GM21786 (cell line): ENCODE results near the gene MT1A.

Experiments
- ATAC-seq: cut with Tn5 transposase; IDR thresholded peaks from one replicate; pipeline ENCODE4 v1.9.1; 2021; ENCODE audit not compliant: unreplicated experiment

Gene MT1A

GRCh38 chr16:56675685-56676210 is 37.3 kb downstream of the MT1A start:
- no peak for ATAC-seq

DNA sequence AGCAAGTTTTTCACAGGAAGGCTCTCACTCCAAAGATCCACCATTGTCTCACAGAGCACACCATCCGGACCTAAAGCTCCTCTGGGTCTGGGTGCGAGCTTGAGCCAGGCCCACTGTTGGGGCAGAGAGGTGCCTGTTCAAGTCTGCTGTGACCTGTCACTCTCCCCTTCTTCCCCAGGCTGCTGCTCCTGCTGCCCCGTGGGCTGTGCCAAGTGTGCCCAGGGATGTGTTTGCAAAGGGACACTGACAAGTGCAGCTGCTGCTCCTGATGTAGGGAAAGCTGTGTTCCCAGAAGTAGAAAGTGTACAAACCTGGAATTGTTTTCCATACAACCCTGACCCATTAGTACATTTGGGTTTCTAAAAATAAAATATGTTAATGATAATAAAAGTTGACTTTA is 39.0 kb downstream of the MT1A start:
- no peak for ATAC-seq

DNA sequence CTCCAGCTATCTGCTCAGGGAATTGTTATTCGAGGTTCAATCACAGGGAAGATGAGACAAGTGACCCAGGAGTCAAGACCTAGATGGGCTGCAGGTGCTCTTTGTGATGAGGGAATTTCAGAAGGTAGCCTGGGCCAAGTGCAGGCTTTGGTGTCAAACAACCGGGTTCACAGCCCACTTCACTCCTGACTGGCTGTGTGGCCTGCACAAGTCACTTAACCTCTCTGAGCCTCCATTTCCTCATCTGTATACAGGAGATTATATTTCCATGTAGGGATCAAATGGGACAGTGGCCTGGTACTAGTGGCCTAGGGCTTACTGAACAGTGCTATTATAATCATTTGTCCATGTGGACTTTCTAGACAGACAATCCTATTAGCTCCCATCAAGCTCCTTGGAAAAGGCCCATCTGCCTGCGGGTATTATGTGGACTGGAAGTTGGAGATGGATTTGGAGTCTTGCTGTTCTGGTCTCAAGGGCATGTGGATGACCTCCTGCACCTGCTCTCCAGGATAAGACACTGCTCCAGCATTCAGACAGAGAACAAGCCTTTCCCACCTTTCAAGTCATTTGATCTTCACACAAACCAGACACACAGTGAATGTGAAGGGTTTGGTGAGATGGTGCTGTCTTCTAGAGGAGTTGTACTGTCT is 40.7 kb downstream of the MT1A start:
- no peak for ATAC-seq

GRCh38 chr16:56679818-56680217 is 41.4 kb downstream of the MT1A start:
- no peak for ATAC-seq

DNA sequence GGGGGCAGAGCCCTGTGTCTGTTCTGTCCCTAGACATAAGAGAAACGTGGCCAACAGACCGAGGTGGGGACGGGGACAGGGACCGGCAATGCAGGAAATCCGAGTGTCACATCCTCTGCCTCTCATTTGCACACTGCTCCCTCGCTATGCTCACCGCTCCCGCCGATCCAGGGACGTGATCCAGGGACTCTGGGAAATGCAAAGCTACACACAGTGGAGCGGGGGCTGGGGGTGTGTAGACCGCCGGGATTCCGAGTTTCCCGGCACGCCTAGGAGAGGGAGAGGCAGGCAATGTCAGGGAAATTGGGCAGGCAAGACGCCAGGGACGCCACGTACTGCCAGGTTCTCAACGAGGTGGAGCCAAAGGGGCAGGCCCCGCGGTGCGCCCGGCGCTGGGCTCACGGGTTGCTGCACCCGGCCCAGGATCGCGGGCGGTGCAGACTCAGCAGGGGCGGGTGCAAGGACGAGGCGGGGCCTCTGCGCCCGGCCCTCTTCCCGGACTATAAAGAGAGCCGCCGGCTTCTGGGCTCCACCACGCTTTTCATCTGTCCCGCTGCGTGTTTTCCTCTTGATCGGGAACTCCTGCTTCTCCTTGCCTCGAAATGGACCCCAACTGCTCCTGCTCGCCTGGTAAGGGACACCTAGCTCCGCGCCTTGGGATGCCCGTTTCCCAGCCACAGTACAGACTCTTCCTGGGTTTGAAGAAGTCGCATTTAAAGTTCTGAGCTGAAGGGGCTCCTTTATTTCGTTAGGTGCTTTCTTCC is 43.7 kb downstream of the MT1A start, which contains the start of gene MT1X:
TSS of gene MT1X (plus strand) at position 532 of the 764 bp plus-strand sequence. CDS start at position 603, 71 bp downstream.
- ATAC-seq: peak; percentile 97

GRCh38 chr16:56682703-56683397 is 44.4 kb downstream of the MT1A start:
- ATAC-seq: no peak

- no peak for ATAC-seq
These were observed 45.1 kb downstream of the MT1A start for GRCh38 chr16:56683424-56684172.

DNA sequence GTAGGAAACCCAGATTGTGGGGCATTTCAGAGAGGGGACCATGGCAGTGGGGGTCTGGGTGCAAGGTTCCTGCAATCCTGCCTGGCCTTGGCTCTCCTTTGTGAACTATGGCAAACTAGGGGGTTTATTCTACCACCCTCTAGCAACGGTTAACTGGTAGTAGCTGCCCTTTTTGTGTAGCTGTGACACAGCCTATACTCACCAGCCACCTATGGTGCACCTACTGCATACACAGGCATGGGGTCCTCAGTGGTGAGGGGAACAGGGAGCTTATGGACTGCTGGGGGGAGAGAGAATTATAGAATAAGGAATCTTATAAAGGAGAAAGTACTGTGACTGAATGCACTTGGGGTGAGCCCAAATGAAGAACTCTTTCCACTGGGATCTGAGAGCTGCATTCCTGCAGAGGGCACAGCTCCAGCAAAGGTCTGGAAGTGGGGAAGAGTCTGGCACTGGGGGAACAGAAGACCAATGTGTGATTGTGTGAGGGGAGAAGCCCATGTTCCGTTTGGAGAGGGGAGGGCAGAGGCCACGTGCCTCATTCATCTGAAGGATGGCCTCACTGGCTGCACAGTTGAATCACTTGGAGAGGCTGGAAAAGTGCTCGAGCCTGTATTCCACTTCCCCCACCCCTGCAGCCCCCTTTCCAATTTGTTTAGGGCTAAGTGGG is 45.9 kb downstream of the MT1A start:
- no peak for ATAC-seq

DNA sequence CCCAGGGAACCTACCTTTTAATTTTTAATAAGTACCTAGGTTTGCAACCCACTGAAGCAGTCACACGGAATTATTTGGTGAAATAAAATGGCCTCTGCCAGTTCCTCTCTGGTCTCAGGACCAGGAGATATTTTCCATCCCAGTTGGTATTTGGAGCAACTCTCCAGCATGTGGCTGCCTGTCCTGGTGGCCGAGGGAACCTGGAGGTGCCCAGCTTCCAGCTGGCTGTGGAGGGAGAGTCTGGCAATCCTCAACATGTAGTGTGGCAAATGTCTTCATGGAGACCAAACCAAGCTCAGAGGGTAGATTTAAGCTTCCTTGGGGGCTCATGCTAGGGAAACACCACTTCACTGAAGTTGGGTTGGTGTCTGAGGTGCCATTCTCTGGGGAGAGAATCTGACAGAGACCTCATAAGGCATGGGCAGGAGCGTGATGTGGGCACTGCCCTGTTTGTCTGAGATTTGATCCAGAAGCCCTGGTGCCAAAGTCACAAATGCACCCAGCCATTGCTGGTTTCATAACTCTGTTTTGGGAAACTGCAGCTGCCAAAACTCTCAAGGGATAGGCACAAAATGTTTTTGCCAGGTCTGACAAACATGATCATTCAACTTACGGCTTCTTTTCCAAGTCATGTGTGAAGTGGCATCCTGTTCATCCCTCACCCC is 46.6 kb downstream of the MT1A start:
- ATAC-seq: no peak

GRCh38 chr16:56686758-56687157 is 48.3 kb downstream of the MT1A start:
- no peak for ATAC-seq

DNA sequence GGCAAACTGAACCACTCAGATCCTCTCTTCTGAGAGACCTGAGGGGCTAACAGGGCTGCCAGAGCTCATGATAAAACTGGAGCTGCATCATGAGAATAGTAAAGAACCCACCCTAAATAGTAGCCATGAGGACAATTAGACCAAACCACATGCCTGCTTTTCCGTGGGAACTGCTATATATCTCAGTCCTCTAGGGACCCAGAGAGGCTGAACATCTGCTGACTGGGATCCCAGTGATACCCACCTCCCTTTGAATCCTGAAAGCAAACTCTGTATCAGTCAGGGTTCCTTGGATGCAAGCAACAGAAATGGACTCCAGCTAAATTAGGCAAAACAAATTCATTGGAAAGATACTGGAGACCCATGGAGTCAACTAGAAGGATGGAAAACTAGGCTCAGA is 50.3 kb downstream of the MT1A start:
- no peak for ATAC-seq

DNA sequence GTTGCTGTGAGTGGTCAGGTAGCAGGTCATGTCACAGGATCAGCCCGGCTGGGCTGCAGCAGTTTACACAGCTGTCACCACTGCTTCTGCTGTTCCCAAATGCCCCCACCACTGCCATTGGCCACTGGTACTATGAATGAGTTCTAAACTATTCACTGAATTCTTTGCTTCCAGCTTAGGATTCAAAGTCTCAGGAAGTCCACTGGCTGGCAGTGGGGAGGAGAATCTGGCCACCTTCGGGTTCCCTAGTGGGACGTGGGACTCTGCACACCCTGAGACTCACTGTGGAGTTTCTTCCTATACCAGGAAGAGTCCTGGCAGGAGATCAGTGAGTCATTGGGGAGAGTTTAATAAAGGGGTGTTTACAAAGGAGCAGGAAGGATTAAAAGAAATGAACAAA is 50.7 kb downstream of the MT1A start:
- ATAC-seq: no peak
